GM19328 (cell line): ENCODE measurements around the gene ITGA2.

ENCODE experiments used
- ATAC-seq: cut with Tn5 transposase; IDR thresholded peaks from one replicate; pipeline ENCODE4 v1.9.1; 2021; ENCODE audit warnings: mild to moderate bottlenecking, moderate library complexity; ENCODE audit not compliant: unreplicated experiment

Gene ITGA2

GRCh38 chr5:53133020-53133419 is 143.9 kb downstream of the ITGA2 start:
- ATAC-seq, result no peak
